Fibroblast of pulmonary artery (primary cell): Measurements from ENCODE around the gene ARID3A.

ENCODE experiments used
- DNase-seq: peaks from one replicate; pipeline ENCODE4 v3.0.0-alpha.2; 2010; ENCODE audit warnings: low read depth
- H3K4me3 ChIP-seq: replicated peaks from 2 replicates; pipeline ENCODE4 v1.5.1; 2011; ENCODE audit warnings: low read depth, mild to moderate bottlenecking, control low read depth, low read length, moderate library complexity
- CTCF ChIP-seq: IDR thresholded peaks from 2 replicates; pipeline ENCODE4 v1.5.1; 2011; ENCODE audit warnings: mild to moderate bottlenecking, control low read depth, low read length, inconsistent platforms; ENCODE audit errors: missing control alignments

Gene ARID3A

GRCh38 chr19:982567-983170, 56.8 kb downstream of the ARID3A start:
- peak; percentile 14 for TF ChIP-seq CTCF

GRCh38 chr19:984165-984967, 58.5 kb downstream of the ARID3A start, which contains the start of gene WDR18:
TSS of gene WDR18 (plus strand) at chr19:984345. CDS start at chr19:984354, 9 bp downstream.
- peak within 1 kb of the TSS; percentile 96 for H3K4me3 ChIP-seq
- no peak for TF ChIP-seq CTCF
- DNase-seq: peak; percentile 87

More at GRCh38 chr19:982567-983170, 56.8 kb downstream of the ARID3A start:
- DNase-seq: peak; percentile 52
- peak overlapping the region; percentile 34 for H3K4me3 ChIP-seq

GRCh38 chr19:986083-986482, 60.2 kb downstream of the ARID3A start:
- H3K4me3 ChIP-seq: no peak overlapping the region
- no peak for DNase-seq

GRCh38 chr19:988081-988480, 62.2 kb downstream of the ARID3A start:
- no peak overlapping the region for H3K4me3 ChIP-seq
- TF ChIP-seq CTCF: no peak
- DNase-seq: no peak

More at GRCh38 chr19:986083-986482, 60.2 kb downstream of the ARID3A start:
- TF ChIP-seq CTCF: no peak

- no peak for DNase-seq
- no peak overlapping the region for H3K4me3 ChIP-seq
- TF ChIP-seq CTCF: no peak
These were observed 62.7 kb downstream of the ARID3A start for GRCh38 chr19:988510-988909.

GRCh38 chr19:989381-990081, 63.7 kb downstream of the ARID3A start:
- TF ChIP-seq CTCF: peak; percentile 21
- no peak for DNase-seq
- no peak overlapping the region for H3K4me3 ChIP-seq
